ENCODE results near the gene CDH4.
"Not testable (repeated sequence)": the region's sequence is repeated elsewhere in the genome, so short reads cannot be mapped to it uniquely, and the experiment has no call there.

The CDH4 gene

GRCh38 chr20:61391812-61392520 lies 139.9 kb downstream of the CDH4 start:
- DNase-seq: peak; percentile 84

- no peak for DNase-seq
Observed at GRCh38 chr20:61394088-61394799, 142.2 kb downstream of the CDH4 start.

GRCh38 chr20:61396262-61396848 lies 144.3 kb downstream of the CDH4 start:
- DNase-seq: no peak

GRCh38 chr20:61397146-61397545 lies 145.1 kb downstream of the CDH4 start:
- DNase-seq: no peak

GRCh38 chr20:61397790-61398189 lies 145.7 kb downstream of the CDH4 start:
- no peak for DNase-seq

- DNase-seq: no peak
Observed at GRCh38 chr20:61399433-61399832, 147.4 kb downstream of the CDH4 start.

GRCh38 chr20:61400499-61400898 lies 148.4 kb downstream of the CDH4 start:
- no peak for DNase-seq

- no peak for DNase-seq
Observed at GRCh38 chr20:61404303-61404702, 152.2 kb downstream of the CDH4 start.

GRCh38 chr20:61405007-61405406 lies 152.9 kb downstream of the CDH4 start:
- no peak for DNase-seq

- not testable (repeated sequence) for DNase-seq
Observed at GRCh38 chr20:61406773-61407172, 154.7 kb downstream of the CDH4 start.

GRCh38 chr20:61407561-61407960 lies 155.5 kb downstream of the CDH4 start:
- no peak for DNase-seq

- no peak for DNase-seq
Observed at GRCh38 chr20:61408951-61409740, 157.1 kb downstream of the CDH4 start.

GRCh38 chr20:61411743-61412142 lies 159.7 kb downstream of the CDH4 start:
- no peak for DNase-seq

- DNase-seq: no peak
Observed at GRCh38 chr20:61413752-61414151, 161.7 kb downstream of the CDH4 start.

- DNase-seq: no peak
Observed at GRCh38 chr20:61414455-61414991, 162.5 kb downstream of the CDH4 start.

GRCh38 chr20:61416546-61416945 lies 164.5 kb downstream of the CDH4 start:
- DNase-seq: no peak

GRCh38 chr20:61417221-61417941 lies 165.3 kb downstream of the CDH4 start:
- DNase-seq: no peak

GRCh38 chr20:61419010-61419409 lies 166.9 kb downstream of the CDH4 start:
- DNase-seq: no peak

- DNase-seq: no peak
Observed at GRCh38 chr20:61419501-61419900, 167.4 kb downstream of the CDH4 start.

- DNase-seq: no peak
Observed at GRCh38 chr20:61420056-61420455, 168.0 kb downstream of the CDH4 start.

GRCh38 chr20:61420781-61421180 lies 168.7 kb downstream of the CDH4 start:
- no peak for DNase-seq

Measured in islet precursor cell (in vitro differentiated cells).